Brain microvascular endothelial cell (primary cell): ENCODE data around the gene DZIP3.

Experiments used
- DNase-seq: peaks from one replicate; pipeline ENCODE4 v3.0.0-alpha.2; 2020
- H3K27ac ChIP-seq: fragments of 250-450 bp; sonication (Bioruptor Pico); 2 replicates; pipeline ENCODE4 v1.5.1; 2020; ENCODE audit warnings: mild to moderate bottlenecking, moderate library complexity
- H3K27me3 ChIP-seq: fragments of 250-450 bp; sonication (Bioruptor Pico); replicated peaks from 2 replicates; pipeline ENCODE4 v1.5.1; 2020; ENCODE audit warnings: mild to moderate bottlenecking
- H3K36me3 ChIP-seq: fragments of 250-450 bp; sonication (Bioruptor Pico); replicated peaks from 2 replicates; pipeline ENCODE4 v1.5.1; 2020; ENCODE audit warnings: mild to moderate bottlenecking
- H3K4me3 ChIP-seq: 2 replicates; pipeline ENCODE4 v1.5.1; 2011; ENCODE audit warnings: low read depth, mild to moderate bottlenecking, control low read depth, low read length, moderate library complexity
- in situ Hi-C: cut with HindIII; loops from 2 replicates; pipeline ENCODE4 v1.10.0; 2017; ENCODE audit warnings: low sequenced_read_pairs, low pct_ligation_motif_present
- TF ChIP-seq, protein P1 (sequence below): IDR thresholded peaks from 2 replicates; pipeline ENCODE4 v1.5.1; 2011; ENCODE audit warnings: low read depth, mild to moderate bottlenecking, moderate library complexity, low read length, control low read depth, inconsistent platforms; ENCODE audit errors: missing control alignments

Gene DZIP3

DNA sequence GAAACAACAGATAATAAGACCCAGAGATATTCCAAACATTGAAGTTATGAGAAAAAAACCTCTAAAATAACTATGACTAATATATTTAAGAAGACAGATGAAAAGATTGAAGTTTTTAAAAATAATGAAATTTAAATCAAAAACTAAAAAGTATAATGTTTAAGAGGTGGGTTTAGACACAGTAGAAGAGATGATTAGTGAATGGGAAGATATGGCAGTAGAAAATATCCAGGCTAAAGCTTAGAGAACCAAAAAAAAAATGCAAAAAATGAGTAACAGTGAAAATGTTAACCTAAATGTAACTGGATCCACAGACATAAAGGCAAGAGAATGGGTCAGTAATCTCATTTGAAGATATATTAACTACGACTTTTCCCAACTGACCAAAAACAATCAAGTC lies 115.5 kb downstream of the DZIP3 start:
- DNase-seq: no peak
- Histone ChIP-seq H3K36me3 (no peaks in the 10 kb centered on the region), H3K27me3 (no peaks in the 10 kb centered on the region), H3K4me3 (no peak overlapping the region), H3K27ac (no peak overlapping the region)
- TF ChIP-seq, protein P1, sequence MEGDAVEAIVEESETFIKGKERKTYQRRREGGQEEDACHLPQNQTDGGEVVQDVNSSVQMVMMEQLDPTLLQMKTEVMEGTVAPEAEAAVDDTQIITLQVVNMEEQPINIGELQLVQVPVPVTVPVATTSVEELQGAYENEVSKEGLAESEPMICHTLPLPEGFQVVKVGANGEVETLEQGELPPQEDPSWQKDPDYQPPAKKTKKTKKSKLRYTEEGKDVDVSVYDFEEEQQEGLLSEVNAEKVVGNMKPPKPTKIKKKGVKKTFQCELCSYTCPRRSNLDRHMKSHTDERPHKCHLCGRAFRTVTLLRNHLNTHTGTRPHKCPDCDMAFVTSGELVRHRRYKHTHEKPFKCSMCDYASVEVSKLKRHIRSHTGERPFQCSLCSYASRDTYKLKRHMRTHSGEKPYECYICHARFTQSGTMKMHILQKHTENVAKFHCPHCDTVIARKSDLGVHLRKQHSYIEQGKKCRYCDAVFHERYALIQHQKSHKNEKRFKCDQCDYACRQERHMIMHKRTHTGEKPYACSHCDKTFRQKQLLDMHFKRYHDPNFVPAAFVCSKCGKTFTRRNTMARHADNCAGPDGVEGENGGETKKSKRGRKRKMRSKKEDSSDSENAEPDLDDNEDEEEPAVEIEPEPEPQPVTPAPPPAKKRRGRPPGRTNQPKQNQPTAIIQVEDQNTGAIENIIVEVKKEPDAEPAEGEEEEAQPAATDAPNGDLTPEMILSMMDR: no peak
- in situ Hi-C loops: no loop called here

DNA sequence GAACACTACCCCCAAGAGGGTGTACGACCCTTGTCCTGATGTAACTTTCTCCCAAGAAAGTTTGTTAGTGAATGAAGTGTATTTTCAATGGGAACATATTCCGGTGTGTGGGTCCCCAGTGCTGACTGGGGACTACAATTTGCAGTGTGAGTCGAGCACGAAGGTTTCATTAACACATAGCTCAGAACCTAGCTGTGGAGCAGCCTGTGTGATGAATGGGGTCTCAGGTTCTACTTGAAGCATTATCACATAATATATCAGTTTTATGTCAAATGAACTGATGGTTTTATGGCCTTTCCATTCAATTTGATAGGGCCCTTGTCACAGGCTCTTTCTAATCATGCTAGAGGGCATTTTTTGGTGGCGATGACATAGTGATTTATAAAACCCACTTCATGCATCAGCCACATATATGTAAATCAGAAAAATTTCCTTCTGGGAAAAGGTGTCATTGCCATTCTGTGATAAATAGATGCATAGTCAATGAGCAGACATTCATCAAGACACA lies 123.5 kb downstream of the DZIP3 start:
- in situ Hi-C loops: no loop called here
- TF ChIP-seq, protein P1: no peak
- H3K36me3 ChIP-seq: no peaks in the 10 kb centered on the region
- no peak for DNase-seq
- no peak overlapping the region for H3K4me3 ChIP-seq
- no peaks in the 10 kb centered on the region for H3K27me3 ChIP-seq
- H3K27ac ChIP-seq: no peak overlapping the region

DNA sequence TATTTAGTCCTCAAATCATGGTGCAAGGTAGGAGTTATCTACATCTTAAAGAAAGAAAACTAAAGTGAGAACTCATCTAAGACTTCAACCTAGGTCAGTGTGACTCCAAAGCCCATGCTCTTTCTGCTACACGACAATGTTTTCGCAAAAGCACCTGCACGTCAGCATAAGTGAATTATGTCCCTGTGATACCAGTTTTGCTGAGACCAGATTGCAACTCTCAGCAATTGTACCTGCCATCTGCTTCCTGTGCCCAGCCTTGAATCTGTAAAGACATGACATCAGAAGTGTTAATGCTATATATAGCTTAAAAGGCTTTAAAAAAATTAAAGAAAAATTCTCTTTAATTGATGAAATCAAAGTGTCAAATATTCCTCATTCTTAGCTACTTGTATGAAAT lies 124.3 kb downstream of the DZIP3 start:
- Histone ChIP-seq H3K27ac (no peak overlapping the region), H3K36me3 (no peaks in the 10 kb centered on the region), H3K4me3 (no peak overlapping the region), H3K27me3 (no peaks in the 10 kb centered on the region)
- TF ChIP-seq, protein P1: no peak
- in situ Hi-C loops: no loop called here
- no peak for DNase-seq

DNA sequence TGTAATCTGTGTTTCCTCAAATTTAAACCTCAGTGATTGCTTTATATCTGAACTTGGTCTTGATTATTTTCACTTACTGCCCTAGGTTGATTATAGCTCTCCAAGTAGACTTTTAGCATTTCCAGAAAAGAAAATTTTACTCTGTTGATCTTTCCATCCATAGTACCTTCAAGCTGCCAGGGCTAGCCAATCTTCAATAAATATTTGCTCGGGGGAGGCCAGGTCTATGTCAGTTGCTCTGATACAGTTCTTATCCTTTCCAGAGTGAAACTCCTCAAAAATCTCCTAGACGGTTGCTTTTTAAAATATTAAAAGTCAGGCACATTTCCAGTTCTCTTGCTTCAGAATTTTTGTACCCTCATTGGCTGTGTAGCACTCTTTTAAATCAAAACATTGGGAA lies 128.9 kb downstream of the DZIP3 start:
- no peak overlapping the region for H3K27ac ChIP-seq
- no peaks in the 10 kb centered on the region for H3K36me3 ChIP-seq
- no peaks in the 10 kb centered on the region for H3K27me3 ChIP-seq
- TF ChIP-seq, protein P1: no peak
- DNase-seq: no peak
- H3K4me3 ChIP-seq: no peak overlapping the region
- in situ Hi-C loops: no loop called here

DNA sequence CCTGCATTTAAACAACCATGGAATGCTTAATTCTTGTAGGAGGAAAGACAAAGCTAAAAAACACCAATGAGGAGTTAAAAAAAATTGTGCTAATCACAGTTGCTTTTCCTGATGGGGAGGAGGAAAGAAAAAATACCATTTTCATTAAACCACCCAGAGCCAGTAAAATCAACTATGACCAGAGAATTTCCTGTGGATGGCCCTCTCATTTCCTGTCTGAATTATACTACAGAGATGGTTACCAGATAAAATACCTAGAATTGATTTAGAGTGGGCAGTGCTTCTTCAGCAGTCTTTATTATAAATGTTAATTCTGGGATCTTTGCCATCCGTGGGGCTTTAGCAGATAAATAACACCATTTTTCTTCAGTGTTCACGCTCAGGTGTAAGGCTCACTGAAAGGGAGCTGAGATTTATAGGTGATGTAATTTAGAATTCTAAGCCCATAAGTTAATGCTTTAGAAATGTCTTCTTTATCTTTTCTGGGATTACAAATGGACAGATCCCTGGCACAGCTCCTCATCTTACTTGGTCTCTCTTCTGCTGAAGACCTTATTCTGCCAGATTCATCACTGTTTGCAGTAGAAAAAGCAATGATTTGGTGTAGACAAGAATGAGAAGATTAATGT lies 129.8 kb downstream of the DZIP3 start:
- TF ChIP-seq, protein P1: no peak
- no peaks in the 10 kb centered on the region for H3K36me3 ChIP-seq
- H3K27ac ChIP-seq: no peak overlapping the region
- in situ Hi-C loops: no loop called here
- no peak for DNase-seq
- no peaks in the 10 kb centered on the region for H3K27me3 ChIP-seq
- no peak overlapping the region for H3K4me3 ChIP-seq

DNA sequence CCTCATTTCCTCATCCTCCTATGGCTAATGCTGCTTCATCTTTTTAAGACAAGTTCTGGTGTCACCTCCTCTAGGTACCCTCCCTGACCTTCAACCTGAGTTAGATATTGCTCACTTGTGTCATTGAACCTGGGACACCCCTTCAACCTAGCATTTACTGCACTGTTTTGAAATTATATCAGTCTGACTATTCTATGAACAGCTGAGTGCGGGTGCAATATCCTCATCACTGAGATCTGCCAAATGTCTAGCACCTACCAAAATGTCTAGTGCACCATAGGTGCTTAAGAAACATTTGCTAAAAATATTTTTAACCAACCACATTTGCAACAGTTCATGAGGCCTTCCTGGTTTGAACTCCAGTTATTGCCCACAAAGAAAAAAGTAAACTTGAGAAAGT lies 133.2 kb downstream of the DZIP3 start:
- Histone ChIP-seq H3K4me3 (no peak overlapping the region), H3K27me3 (no peaks in the 10 kb centered on the region), H3K36me3 (no peaks in the 10 kb centered on the region), H3K27ac (no peak overlapping the region)
- no peak for DNase-seq
- TF ChIP-seq, protein P1: no peak
- in situ Hi-C loops: no loop called here
